ENCODE measurements around the gene NPM3. TPM values are rescaled to one million over a fixed set of nuclear protein-coding genes. Genes with fewer than 3 reads are reported as not detected.
"Not testable (repeated sequence)": the region's sequence is repeated elsewhere in the genome, so short reads cannot be mapped to it uniquely, and the experiment has no call there.

NPM3 gene
- total RNA-seq, 1 donor from 2014 or later = 158 TPM

GRCh38 chr10:101812606-101813005, 29.4 kb upstream of the NPM3 start:
- no peaks in the 10 kb centered on the region for H3K27me3 ChIP-seq (ENCODE audit: control insufficient read depth, insufficient read depth, low read length)
- DNase-seq (ENCODE audit: low read depth) (no peak), FAIRE-seq (no peak)
- no peak for TF ChIP-seq CTCF (IDR thresholded peaks at IDR 0.05; ENCODE audit: insufficient read depth, low read length, severe bottlenecking)
- no peak overlapping the region for H3K4me3 ChIP-seq (ENCODE audit: low read depth, low read length)
- H3K36me3 ChIP-seq (ENCODE audit: control insufficient read depth, insufficient read depth, low read length) = peaks cover 11% of the 10 kb centered on the region

GRCh38 chr10:101807158-101807557, 23.9 kb upstream of the NPM3 start:
- FAIRE-seq (no peak), DNase-seq (ENCODE audit: low read depth) (no peak)
- H3K27me3 ChIP-seq (ENCODE audit: control insufficient read depth, insufficient read depth, low read length) = no peaks in the 10 kb centered on the region
- H3K36me3 ChIP-seq (ENCODE audit: control insufficient read depth, insufficient read depth, low read length) = peaks cover 17% of the 10 kb centered on the region
- no peak for TF ChIP-seq CTCF (IDR thresholded peaks at IDR 0.05; ENCODE audit: insufficient read depth, low read length, severe bottlenecking)
- no peak overlapping the region for H3K4me3 ChIP-seq (ENCODE audit: low read depth, low read length)

- DNase-seq (ENCODE audit: low read depth) = no peak
- no peak for TF ChIP-seq CTCF (IDR thresholded peaks at IDR 0.05; ENCODE audit: insufficient read depth, low read length, severe bottlenecking)
- H3K36me3 ChIP-seq (ENCODE audit: control insufficient read depth, insufficient read depth, low read length) = peaks cover 20% of the 10 kb centered on the region
- H3K27me3 ChIP-seq (ENCODE audit: control insufficient read depth, insufficient read depth, low read length) = no peaks in the 10 kb centered on the region
- no peak for FAIRE-seq
- H3K4me3 ChIP-seq (ENCODE audit: low read depth, low read length) = no peak overlapping the region
These were observed 20.3 kb upstream of the NPM3 start for GRCh38 chr10:101803511-101803910.

- H3K36me3 ChIP-seq (ENCODE audit: control insufficient read depth, insufficient read depth, low read length) = peaks cover 19% of the 10 kb centered on the region
- no peak for DNase-seq (ENCODE audit: low read depth)
These were observed 14.3 kb upstream of the NPM3 start for GRCh38 chr10:101797403-101798059.

GRCh38 chr10:101793526-101793925, 10.3 kb upstream of the NPM3 start:
- DNase-seq (ENCODE audit: low read depth) (no peak), FAIRE-seq (no peak)
- H3K36me3 ChIP-seq (ENCODE audit: control insufficient read depth, insufficient read depth, low read length) = peaks cover 16% of the 10 kb centered on the region
- H3K4me3 ChIP-seq (ENCODE audit: low read depth, low read length) = no peak overlapping the region
- no peak for TF ChIP-seq CTCF (IDR thresholded peaks at IDR 0.05; ENCODE audit: insufficient read depth, low read length, severe bottlenecking)
- no peaks in the 10 kb centered on the region for H3K27me3 ChIP-seq (ENCODE audit: control insufficient read depth, insufficient read depth, low read length)

More at GRCh38 chr10:101797403-101798059, 14.3 kb upstream of the NPM3 start:
- Histone ChIP-seq H3K27me3 (ENCODE audit: control insufficient read depth, insufficient read depth, low read length) (no peaks in the 10 kb centered on the region), H3K4me3 (ENCODE audit: low read depth, low read length) (no peak overlapping the region)
- no peak for FAIRE-seq
- no peak for TF ChIP-seq CTCF (IDR thresholded peaks at IDR 0.05; ENCODE audit: insufficient read depth, low read length, severe bottlenecking)

- no peaks in the 10 kb centered on the region for H3K27me3 ChIP-seq (ENCODE audit: control insufficient read depth, insufficient read depth, low read length)
- DNase-seq (ENCODE audit: low read depth) = no peak
- FAIRE-seq = no peak
- TF ChIP-seq CTCF (IDR thresholded peaks at IDR 0.05; ENCODE audit: insufficient read depth, low read length, severe bottlenecking) = no peak
- H3K4me3 ChIP-seq (ENCODE audit: low read depth, low read length) = no peak overlapping the region
- peaks cover 22% of the 10 kb centered on the region for H3K36me3 ChIP-seq (ENCODE audit: control insufficient read depth, insufficient read depth, low read length)
These were observed 6.4 kb upstream of the NPM3 start for GRCh38 chr10:101789686-101790085.

GRCh38 chr10:101789231-101789630, 6.0 kb upstream of the NPM3 start:
- not testable (repeated sequence) for H3K4me3 ChIP-seq (ENCODE audit: low read depth, low read length); DNase-seq (ENCODE audit: low read depth); FAIRE-seq; H3K27me3 ChIP-seq (ENCODE audit: control insufficient read depth, insufficient read depth, low read length)
- H3K36me3 ChIP-seq (ENCODE audit: control insufficient read depth, insufficient read depth, low read length) = peaks cover 20% of the 10 kb centered on the region

All from bronchial epithelial cell (primary cell).